ENCODE data around the gene MFSD6.
"Not testable (repeated sequence)": the region's sequence is repeated elsewhere in the genome, so short reads cannot be mapped to it uniquely, and the experiment has no call there.

DNA sequence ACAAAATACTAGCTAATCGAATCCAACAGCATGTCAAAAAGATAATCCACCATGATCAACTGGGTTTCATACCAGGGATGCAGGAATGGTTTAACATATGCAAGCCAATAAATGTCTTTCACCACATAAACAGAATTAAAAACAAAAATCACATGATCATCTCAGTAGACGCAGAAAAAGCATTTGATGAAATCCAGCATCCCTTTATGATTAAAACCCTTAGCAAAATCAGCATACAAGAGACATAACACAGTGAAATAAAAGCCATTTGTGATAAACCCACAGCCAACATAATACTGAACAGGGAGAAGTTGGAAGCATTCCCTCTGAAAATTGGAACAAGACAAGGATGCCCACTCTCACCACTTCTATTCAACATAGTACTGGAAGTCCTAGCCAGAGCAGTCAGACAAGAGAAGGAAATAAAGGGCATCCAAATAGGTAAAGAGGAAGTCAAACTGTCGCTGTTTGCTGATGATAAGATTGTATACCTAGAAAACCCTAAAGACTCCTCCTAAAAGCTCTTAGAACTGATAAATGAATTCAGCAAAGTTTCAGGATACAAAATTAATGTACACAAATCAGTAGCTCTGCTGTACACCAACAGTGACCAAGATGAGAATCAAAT, 86.6 kb downstream of the MFSD6 start:
- TF ChIP-seq, protein P1, sequence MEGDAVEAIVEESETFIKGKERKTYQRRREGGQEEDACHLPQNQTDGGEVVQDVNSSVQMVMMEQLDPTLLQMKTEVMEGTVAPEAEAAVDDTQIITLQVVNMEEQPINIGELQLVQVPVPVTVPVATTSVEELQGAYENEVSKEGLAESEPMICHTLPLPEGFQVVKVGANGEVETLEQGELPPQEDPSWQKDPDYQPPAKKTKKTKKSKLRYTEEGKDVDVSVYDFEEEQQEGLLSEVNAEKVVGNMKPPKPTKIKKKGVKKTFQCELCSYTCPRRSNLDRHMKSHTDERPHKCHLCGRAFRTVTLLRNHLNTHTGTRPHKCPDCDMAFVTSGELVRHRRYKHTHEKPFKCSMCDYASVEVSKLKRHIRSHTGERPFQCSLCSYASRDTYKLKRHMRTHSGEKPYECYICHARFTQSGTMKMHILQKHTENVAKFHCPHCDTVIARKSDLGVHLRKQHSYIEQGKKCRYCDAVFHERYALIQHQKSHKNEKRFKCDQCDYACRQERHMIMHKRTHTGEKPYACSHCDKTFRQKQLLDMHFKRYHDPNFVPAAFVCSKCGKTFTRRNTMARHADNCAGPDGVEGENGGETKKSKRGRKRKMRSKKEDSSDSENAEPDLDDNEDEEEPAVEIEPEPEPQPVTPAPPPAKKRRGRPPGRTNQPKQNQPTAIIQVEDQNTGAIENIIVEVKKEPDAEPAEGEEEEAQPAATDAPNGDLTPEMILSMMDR (IDR thresholded peaks at IDR 0.05; ENCODE audit: low read depth, low read length, poor library complexity, severe bottlenecking): not testable (repeated sequence)
- not testable (repeated sequence) for TF ChIP-seq EZH2phosphoT487 (IDR thresholded peaks at IDR 0.05; ENCODE audit: borderline replicate concordance, low read length)
